ENCODE results near the gene NF2. TPM values are rescaled to one million over a fixed set of nuclear protein-coding genes. Genes with fewer than 3 reads are reported as not detected.

Gene NF2
- polyA plus RNA-seq, 3 donors: 7.7 to 15.5 (median 8.4) TPM

DNA sequence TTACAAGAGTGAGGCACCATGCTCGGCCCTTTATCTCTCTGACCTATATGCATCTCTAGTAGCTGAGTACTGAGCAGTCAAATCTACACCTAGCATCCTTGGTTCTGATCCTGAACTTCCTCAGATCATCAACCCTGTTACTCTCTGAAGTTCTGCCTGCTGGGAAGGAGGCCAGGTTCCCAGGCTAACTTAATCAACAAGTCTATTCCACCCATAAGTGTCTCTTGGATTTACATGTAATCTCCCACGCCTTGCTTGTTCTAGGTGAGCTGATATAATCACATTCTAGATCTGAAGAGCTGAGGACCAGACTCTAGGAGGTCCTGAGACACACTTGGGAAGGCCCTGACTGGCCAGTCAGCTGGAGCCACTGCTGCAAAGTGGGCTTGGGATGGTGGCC, 138.5 kb downstream of the NF2 start:
- Histone ChIP-seq H2AFZ (ENCODE audit: insufficient read depth, low read depth, low read length, poor library complexity, severe bottlenecking) (no peak overlapping the region), H3K79me2 (ENCODE audit: insufficient read depth, low read length) (no peaks in the 10 kb centered on the region), H3K27me3 (ENCODE audit: control insufficient read depth in 2 of 2, insufficient read depth in 2 of 2, low read length in 2 of 2) (no peaks in the 10 kb centered on the region), H3K4me1 (ENCODE audit: control insufficient read depth in 1 of 2, insufficient read depth in 2 of 2, low read length in 2 of 2) (no peaks in the 10 kb centered on the region), H4K20me1 (ENCODE audit: insufficient read depth, low read length) (no peaks in the 10 kb centered on the region), H3K27ac (ENCODE audit: low read depth in 1 of 2, low read length in 2 of 2) (no peak overlapping the region), H3K4me2 (replicated peaks; ENCODE audit: extremely low read depth, low read length, poor library complexity, severe bottlenecking) (no peak overlapping the region), H3K36me3 (replicated peaks in 1 of 2; ENCODE audit: control insufficient read depth in 1 of 2, insufficient read depth in 2 of 2, low read length in 2 of 2) (peaks cover 55 to 74% of the 10 kb centered on the region in 2 donors), H3K9ac (ENCODE audit: insufficient read depth, low read length, poor library complexity, severe bottlenecking) (no peak overlapping the region), H3K9me3 (replicated peaks in 1 of 2; ENCODE audit: control insufficient read depth in 1 of 2, insufficient read depth in 1 of 2, low read length in 2 of 2) (no peaks in the 10 kb centered on the region), H3K4me3 (replicated peaks in 1 of 3; ENCODE audit: low read depth in 2 of 3, low read length in 3 of 3) (no peak overlapping the region)
- Mint-ChIP-seq H3K27me3 (ENCODE audit: low read depth in 3 of 3) (peaks cover 0 to 1% (median 0%) of the 10 kb centered on the region in 3 donors), H3K9me3 (peaks cover 0 to 2% (median 0%) of the 10 kb centered on the region in 7 donors), H3K27ac (no peak overlapping the region), H3K36me3 (peaks cover 61 to 87% of the 10 kb centered on the region in 2 donors), H3K4me1 (no peaks in the 10 kb centered on the region), H3K4me3 (no peak overlapping the region)
- no peak for DNase-seq
- 100% methylated on average over 1 of the region's 2 CpGs for WGBS (ENCODE audit: insufficient coverage)
- TF ChIP-seq, protein P1, sequence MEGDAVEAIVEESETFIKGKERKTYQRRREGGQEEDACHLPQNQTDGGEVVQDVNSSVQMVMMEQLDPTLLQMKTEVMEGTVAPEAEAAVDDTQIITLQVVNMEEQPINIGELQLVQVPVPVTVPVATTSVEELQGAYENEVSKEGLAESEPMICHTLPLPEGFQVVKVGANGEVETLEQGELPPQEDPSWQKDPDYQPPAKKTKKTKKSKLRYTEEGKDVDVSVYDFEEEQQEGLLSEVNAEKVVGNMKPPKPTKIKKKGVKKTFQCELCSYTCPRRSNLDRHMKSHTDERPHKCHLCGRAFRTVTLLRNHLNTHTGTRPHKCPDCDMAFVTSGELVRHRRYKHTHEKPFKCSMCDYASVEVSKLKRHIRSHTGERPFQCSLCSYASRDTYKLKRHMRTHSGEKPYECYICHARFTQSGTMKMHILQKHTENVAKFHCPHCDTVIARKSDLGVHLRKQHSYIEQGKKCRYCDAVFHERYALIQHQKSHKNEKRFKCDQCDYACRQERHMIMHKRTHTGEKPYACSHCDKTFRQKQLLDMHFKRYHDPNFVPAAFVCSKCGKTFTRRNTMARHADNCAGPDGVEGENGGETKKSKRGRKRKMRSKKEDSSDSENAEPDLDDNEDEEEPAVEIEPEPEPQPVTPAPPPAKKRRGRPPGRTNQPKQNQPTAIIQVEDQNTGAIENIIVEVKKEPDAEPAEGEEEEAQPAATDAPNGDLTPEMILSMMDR (IDR thresholded peaks at IDR 0.05): no peak
- intact Hi-C loops (cut with micrococcal nuclease): no loop called here

- Mint-ChIP-seq H3K27ac (no peak overlapping the region), H3K27me3 (ENCODE audit: low read depth in 3 of 3) (peaks cover 0 to 1% (median 0%) of the 10 kb centered on the region in 3 donors), H3K9me3 (peaks cover 0 to 2% (median 0%) of the 10 kb centered on the region in 7 donors), H3K4me3 (no peak overlapping the region), H3K36me3 (peaks cover 62 to 87% of the 10 kb centered on the region in 2 donors), H3K4me1 (no peaks in the 10 kb centered on the region)
- TF ChIP-seq, protein P1 (IDR thresholded peaks at IDR 0.05): no peak
- Histone ChIP-seq H3K36me3 (replicated peaks in 1 of 2; ENCODE audit: control insufficient read depth in 1 of 2, insufficient read depth in 2 of 2, low read length in 2 of 2) (peaks cover 59 to 78% of the 10 kb centered on the region in 2 donors), H3K9ac (ENCODE audit: insufficient read depth, low read length, poor library complexity, severe bottlenecking) (no peak overlapping the region), H3K27ac (ENCODE audit: low read depth in 1 of 2, low read length in 2 of 2) (no peak overlapping the region), H3K9me3 (replicated peaks in 1 of 2; ENCODE audit: control insufficient read depth in 1 of 2, insufficient read depth in 1 of 2, low read length in 2 of 2) (no peaks in the 10 kb centered on the region), H3K4me1 (ENCODE audit: control insufficient read depth in 1 of 2, insufficient read depth in 2 of 2, low read length in 2 of 2) (no peaks in the 10 kb centered on the region), H3K27me3 (ENCODE audit: control insufficient read depth in 2 of 2, insufficient read depth in 2 of 2, low read length in 2 of 2) (no peaks in the 10 kb centered on the region), H3K79me2 (ENCODE audit: insufficient read depth, low read length) (no peaks in the 10 kb centered on the region), H2AFZ (ENCODE audit: insufficient read depth, low read depth, low read length, poor library complexity, severe bottlenecking) (no peak overlapping the region), H3K4me3 (replicated peaks in 1 of 3; ENCODE audit: low read depth in 2 of 3, low read length in 3 of 3) (no peak overlapping the region), H3K4me2 (replicated peaks; ENCODE audit: extremely low read depth, low read length, poor library complexity, severe bottlenecking) (no peak overlapping the region), H4K20me1 (ENCODE audit: insufficient read depth, low read length) (no peaks in the 10 kb centered on the region)
- intact Hi-C loops (cut with micrococcal nuclease): no loop called here
- WGBS (ENCODE audit: insufficient coverage): 46% methylated on average over 13 of the region's 13 CpGs
- DNase-seq: no peak
Measured at GRCh38 chr22:29742326-29742725, 138.9 kb downstream of the NF2 start.
